GM10847 (cell line): Measurements from ENCODE around the gene F7.

Experiments
- POLR2A ChIP-seq: IDR thresholded peaks from 2 replicates; pipeline ENCODE4 v1.6.1; 2011; ENCODE audit not compliant: insufficient read length; ENCODE audit errors: extremely low read depth

F7 gene

DNA sequence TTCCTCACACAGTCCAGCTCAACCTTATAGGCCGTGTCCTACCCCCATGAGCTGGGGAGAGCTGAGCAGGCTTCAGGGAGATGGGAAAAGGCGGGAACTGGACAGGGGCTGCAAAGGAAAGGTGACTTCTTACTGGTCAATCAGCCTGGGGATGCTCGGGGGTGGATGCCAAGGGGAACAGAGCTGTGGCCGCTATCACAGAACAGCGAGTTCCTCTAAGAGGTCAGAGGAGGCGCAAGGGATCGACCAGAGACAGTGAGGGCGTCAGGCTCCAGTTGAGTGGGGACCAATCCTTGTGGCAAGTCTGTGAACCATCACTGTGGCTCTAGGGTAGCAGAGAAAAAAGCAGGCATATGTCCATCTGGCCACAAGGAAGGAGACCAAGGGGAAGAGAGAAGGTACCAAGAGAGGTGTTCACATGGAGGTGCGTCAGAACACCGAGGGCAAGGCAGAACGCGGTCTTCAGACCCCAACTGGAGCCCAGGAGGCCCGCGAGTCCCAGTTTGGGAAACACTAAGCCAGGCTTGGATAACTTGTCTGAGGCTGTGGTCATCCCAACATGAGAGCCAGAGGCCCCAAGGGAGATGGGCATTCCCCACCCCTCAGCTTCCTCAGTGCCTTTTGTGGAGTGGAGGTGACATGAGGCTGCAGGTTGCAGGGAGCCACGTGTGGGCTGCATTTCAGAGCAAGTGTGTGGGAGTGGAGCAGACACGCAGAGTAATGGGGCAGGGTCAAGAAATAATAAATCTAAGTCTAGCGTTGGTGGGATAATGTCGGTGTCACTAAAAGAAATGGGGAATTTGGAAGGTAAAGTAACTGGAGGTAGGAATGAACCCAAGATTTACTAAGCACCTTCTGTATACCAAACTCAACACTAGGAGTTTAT is 20.9 kb downstream of the F7 start:
- TF ChIP-seq POLR2A: no peak

DNA sequence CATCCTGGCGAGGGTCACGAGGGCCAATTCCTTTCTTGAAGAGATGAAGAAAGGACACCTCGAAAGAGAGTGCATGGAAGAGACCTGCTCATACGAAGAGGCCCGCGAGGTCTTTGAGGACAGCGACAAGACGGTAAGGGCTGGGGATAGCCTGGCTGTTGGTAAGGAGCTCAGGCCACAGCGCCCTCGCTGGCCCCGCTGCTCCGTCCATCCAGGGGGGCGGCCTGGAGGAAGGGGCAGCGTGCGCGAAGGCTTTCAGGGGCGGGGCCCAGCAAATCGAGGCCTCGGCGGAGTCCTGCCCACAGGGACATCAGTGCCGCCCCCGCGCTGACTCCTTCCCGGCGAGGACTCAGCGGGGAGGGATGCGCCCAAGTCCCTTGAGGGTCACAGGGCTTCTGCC is 23.9 kb downstream of the F7 start:
- no peak for TF ChIP-seq POLR2A

DNA sequence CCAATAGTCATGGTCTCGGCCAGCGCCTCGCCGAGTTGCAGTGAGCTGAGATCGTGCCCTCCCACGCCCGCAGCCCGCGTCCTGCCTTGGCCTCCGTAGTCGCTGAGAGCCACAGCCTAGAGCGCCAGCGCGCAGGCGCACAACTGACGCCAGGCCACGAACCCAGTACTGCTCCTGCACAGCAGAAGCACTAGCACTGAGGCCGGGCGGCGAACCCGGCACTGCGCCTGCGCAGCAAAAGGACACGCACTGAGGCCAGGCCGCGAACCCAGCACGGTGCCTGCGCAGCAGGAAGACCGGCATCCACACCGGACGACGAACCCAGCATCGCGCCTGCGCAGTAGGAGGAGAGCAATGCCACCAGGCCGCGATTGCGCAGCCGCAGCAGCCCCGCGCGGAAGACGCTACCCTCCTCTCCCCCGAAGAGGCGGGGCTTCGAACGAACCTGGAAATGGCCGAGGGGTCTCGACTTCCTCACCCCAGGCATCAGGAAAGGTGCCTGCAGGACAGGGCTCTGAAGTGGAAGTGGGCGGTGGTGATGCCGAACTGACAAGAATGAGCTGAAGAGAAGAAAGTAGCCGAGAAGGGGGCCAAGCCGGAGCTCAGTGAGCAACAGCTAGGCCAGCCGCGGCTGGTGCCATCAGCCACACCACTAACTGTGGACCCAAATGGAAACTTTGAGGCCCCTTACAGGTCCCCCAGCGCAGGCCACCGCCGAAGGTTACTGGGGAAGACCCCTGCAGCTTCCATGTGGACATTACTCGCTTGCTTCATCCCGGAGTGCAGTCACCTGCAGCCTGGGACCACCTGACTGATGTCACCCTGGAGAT is 24.5 kb downstream of the F7 start:
- TF ChIP-seq POLR2A: no peak

DNA sequence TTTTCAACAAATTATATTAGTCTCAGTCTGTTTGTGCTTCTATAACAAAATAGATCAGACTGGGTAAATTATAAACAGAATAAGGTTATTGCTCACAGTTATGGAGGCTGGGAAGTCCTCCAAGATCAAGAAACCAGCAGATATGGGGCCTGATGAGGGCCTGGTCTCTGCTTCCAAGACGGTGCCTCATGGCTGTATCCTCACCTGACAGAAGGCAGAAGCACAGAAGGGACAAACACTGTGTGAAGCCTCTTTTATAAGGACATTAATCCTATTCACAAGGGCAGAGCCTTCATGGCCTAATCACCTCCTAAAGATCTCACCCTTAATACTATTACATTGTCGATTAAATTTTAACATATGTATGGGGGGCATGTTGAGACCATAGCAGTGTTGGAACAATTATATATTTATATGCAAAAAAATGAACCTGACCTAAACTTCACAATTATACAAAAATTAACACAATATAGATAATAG is 29.7 kb downstream of the F7 start:
- TF ChIP-seq POLR2A: no peak

DNA sequence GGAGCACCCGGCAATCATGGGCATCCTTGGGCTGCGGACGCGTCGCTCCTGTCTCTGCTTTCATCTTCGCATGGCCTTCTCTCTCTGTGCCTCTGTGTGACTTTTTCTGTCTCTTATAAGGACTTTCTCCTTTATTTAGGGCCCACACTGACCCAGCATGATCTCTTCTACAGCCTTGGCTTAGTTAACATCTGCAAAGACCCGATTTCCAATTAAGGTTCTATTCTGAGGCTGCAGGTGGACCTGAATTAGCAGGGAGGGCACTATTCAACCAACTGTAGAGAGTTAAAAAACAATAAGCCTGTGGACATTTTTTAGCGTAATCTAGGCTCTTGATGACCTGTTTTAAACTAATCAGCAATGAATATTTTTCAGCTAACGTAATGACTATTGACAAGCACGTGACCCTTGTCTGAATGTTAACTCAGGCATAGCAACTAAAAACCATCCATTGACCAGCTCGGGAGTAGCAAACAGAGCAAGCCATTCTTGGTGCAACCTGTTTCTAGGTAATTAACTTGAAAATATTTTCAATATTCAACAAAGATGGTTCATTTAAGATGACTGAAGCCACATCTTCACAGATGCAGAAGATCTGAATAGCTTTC is 32.2 kb downstream of the F7 start:
- TF ChIP-seq POLR2A: no peak

DNA sequence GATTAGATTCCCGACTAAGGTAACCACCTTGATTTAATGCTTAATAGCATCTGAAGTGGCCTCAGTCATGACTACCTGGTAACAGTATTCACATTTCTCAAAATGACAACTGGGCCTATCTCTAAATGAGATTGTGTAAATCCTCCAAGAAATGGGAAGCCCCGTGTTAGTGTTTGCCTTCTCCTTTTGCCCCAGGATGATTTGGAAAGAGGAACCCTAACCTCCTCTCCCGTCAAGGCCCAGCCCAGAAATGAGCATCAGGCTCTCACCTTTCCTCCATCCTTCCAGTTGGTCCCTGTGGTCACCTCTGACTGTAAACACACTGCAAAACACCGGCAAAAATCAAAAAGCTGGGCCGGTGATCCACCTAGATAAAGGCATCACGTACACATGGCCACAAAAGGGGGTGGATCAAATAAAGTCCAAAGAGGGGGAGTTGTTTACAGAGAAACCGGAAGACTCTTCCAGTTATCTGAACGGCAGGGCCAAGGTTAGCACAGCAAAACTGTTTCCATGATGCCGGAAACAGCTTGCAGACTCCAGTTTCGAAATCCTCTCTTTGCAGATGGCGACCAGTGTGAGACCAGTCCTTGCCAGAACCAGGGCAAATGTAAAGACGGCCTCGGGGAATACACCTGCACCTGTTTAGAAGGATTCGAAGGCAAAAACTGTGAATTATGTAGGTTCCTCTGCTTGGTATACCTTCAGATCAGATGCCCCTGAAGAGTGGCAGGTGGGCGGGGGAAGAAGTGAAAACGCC is 33.4 kb downstream of the F7 start:
- TF ChIP-seq POLR2A: no peak

DNA sequence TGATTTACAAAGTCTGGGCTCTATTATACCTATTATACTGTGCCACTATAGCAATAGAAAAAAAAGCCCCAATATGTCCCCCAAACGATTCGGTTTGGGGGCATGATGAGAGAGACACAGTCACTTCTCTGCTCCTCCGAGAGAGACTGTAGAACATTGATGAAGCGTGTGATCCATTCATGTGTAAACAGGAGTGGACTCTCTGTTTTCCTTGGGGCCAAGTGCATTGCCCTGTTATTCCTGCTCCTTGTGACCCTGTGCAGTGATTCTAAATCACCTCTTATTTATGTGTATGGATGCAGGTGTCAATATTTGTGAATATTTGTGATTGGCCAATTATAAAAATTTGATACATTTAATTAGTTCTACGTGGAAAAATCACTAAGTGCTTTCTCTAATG is 34.0 kb downstream of the F7 start:
- no peak for TF ChIP-seq POLR2A

DNA sequence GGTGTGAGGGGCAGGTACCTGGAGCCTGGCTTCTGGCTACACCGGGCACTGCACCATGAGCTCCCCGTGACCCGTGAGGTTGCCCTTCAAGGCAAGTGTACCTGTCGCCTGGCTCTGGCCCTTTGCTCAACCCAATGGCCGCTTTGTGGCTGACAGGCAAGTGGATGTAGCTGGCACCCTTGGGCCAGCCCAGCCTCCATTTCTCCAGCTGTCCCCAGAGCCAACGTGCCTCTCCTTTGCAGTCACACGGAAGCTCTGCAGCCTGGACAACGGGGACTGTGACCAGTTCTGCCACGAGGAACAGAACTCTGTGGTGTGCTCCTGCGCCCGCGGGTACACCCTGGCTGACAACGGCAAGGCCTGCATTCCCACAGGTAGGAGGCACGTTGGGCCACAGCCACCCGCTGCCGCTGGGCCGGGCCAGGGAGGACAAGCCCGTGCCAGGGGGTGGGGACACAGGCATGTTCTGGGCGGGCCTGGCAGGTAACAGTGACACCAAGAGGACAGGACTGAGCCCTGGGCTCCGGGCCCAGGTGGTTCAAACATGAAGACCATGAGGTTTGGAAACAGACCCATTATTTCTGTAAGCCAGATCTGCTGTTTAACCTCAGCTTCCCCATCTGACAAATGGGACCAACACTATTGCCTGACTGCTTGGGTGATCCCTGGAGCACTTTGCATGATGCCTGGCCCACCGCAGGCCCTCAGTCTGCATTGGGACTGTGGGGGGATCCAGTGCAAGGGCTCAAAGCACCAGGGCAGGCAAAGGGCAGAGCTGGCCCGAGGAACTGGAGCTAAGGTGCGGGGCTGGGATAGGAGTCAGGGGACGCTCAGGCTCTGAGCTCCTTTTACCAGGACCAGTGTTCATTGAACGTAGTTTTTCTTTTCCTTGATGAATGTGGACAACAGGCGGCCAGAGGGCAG is 35.3 kb downstream of the F7 start:
- no peak for TF ChIP-seq POLR2A

DNA sequence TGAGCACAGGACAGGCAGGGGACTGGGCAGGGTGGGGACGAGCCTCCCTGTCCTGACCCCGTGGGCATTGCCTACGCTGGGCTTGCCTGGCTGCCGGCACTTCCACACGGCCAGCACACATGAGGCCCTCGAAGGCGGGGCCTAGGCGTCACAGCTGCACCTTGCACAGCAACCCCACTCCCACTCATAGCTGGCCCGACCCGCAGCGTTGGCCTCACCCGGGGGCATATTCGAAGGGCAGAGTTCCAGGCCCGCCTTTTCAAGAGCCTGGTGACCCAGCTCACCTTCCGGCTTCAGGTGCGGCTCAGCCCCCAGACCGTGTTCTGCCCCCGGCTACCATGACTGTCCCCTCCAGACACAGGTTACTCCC is 36.0 kb downstream of the F7 start:
- TF ChIP-seq POLR2A: no peak

DNA sequence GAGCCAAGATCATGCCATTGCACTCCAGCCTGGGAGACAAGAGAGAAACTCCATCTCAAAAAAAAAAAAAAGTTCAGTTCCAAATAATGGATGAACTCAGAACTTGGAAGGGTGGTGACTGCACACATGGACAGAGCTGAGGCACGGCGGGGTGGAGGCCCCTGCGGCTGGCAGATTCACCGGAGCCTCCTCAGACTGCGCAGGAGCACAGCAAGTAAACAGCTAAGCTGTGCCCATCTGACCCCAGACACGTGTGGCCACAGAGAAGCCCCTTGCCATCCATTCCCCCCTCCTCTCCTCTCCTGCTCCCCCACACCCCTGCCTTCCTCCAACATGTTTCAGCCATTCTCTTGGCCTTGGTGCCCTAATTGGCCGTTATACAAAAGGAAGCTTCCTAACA is 37.3 kb downstream of the F7 start:
- TF ChIP-seq POLR2A: no peak

DNA sequence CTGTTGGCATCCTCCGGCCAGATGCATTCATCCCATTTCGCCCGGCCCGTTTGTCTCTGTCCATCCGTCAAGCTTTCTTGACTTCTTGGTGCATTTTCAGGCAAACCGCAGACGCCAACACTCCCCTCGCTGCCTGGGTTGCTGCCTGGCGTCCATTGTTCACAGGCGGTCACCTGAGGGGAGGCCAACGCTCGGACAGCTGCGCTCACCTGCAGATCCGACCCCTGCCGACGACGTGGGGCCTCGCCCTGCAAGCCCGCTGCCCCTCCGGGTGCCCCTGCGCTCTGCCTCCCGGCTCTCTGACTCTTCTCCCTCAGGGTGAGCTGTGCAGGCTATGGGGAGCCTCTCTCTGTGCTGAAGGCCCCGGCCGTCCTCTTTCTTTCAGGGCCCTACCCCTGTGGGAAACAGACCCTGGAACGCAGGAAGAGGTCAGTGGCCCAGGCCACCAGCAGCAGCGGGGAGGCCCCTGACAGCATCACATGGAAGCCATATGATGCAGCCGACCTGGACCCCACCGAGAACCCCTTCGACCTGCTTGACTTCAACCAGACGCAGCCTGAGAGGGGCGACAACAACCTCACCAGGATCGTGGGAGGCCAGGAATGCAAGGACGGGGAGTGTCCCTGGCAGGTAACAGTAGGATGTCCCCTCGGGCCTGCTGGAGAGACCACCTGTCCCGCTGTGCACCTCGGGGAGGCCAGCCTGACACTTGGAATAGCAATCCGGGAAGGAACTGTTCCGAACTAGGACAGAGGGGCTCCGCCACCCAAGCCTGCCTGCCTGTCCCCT is 38.1 kb downstream of the F7 start:
- no peak for TF ChIP-seq POLR2A

DNA sequence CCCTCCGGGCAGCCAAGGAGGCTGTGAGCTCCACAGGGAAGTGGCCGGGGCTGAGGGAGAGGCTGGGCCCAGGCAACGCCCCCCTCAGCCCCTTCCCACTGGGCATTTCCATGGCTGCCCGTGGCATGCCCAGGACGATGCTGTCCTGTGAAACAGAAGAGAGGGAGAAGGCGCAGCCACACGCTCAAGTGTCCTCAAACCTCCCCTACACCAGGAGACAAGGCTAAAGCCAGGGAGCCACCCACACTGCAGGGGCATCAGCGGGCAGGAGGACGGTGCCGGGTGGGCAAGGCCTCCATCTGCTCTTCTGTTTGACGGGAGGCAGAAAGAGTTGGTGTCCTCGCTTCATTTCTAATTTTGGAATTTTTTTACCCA is 38.7 kb downstream of the F7 start:
- TF ChIP-seq POLR2A: no peak

DNA sequence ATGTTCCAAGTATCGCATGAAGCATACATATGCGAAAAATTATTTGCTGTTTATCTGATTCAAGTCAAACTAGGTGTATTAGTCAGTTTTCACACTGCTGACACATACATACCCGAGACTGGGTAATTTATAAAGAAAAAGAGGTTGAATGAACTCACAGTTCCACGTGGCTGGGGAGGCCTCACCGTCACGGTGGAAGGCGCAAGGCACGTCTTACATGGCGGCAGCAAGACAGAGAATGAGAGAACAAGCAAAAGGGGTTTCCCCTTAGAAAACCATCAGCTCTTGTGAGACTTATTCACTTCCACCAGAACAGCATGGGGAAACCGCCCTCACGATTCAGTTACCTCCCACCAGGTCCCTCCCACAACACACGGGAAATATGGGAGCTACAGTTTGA is 39.9 kb downstream of the F7 start:
- TF ChIP-seq POLR2A: no peak
